Measurements from ENCODE around the gene ZNF831.

ZNF831 gene

DNA sequence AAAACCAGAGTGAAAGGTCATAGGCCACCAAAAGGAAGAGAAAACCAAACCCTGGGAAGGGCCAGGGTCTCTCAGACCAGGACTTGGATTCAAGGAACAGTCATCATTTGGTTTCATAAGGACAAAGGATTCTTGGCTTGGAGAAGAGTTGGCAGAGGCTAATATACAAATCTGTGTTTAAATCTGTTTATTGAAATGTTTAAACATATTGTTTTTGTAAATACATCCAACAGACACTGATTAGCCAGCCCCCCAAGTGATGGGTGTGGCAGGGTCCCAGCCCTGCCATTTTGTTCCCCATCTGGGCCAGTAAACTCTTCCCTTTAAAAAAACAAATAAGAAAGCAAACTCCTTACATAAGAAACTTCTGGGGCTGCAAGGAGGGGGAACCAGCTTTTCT lies 6.1 kb upstream of the ZNF831 start:
- DNase-seq (ENCODE audit: low read depth, low spot score) = no peak

GRCh38 chr20:59157961-59158541 lies 5.6 kb upstream of the ZNF831 start:
- DNase-seq (ENCODE audit: low read depth, low spot score) = peak; percentile 39

GRCh38 chr20:59158673-59159072 lies 4.9 kb upstream of the ZNF831 start:
- DNase-seq (ENCODE audit: low read depth, low spot score) = peak; percentile 12

DNA sequence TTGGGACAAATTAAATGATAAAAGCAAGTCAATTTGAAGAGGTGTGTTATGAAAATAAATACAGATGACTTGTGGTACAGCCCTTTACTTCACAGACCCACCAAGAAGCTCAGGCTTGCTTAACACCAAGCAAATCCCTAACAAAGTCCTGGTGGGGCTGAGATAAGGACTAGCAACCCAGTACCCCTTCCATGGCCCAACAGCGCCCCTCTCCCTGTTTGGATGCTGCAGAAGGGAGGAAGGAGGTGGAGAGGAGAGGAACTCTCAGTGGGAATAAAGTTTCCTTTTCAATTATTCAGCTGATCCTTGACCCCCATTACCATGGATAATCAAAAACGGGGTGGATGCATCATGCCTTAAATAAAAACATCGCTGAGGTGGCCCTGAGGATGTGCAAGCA lies 4.5 kb upstream of the ZNF831 start:
- DNase-seq (ENCODE audit: low read depth, low spot score) = peak; percentile 36

- no peak for DNase-seq (ENCODE audit: low read depth, low spot score)
These were observed 3.9 kb upstream of the ZNF831 start for GRCh38 chr20:59159493-59160376.

DNA sequence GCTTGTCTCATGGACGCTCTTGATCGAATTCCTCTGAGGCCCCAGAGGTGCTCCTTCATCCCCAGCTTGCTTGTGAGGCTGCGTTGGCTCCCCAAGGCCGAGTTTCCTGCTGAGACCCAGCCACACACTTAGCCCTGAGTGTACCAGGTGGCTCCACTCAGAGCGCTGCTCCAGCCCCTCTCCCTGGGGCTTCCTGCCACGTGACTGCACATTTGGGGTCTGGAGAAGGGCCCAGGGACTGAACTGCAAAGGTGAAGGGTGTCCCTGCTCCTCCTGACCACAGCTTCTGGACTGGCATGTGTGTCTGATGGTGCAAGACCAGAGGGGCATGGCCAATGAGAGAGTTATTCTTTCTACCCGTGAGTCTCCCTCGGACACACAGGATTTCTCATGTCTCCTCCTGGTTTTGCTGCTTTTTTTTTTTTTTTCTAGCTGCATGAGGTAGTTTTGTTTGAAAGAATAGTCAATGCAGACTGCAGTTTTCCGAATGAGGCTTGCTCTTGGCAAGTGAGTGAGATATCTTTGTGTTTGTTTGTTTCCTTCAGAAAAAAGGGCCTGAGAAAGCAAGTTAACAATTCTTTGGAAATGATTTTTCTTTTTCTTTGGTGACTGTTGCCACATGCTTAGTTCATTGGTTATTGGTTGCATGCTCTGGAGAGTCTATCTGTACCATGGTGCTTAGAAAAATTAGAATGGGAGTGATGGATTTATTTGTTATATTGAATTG lies 3.1 kb upstream of the ZNF831 start:
- no peak for DNase-seq (ENCODE audit: low read depth, low spot score)

- DNase-seq (ENCODE audit: low read depth, low spot score) = no peak
These were observed 1.9 kb upstream of the ZNF831 start for GRCh38 chr20:59161721-59162120.

- DNase-seq (ENCODE audit: low read depth, low spot score) = no peak
These were observed 1.2 kb downstream of the ZNF831 start for GRCh38 chr20:59164686-59165391.

GRCh38 chr20:59165396-59165795 lies 1.8 kb downstream of the ZNF831 start:
- no peak for DNase-seq (ENCODE audit: low read depth, low spot score)

DNA sequence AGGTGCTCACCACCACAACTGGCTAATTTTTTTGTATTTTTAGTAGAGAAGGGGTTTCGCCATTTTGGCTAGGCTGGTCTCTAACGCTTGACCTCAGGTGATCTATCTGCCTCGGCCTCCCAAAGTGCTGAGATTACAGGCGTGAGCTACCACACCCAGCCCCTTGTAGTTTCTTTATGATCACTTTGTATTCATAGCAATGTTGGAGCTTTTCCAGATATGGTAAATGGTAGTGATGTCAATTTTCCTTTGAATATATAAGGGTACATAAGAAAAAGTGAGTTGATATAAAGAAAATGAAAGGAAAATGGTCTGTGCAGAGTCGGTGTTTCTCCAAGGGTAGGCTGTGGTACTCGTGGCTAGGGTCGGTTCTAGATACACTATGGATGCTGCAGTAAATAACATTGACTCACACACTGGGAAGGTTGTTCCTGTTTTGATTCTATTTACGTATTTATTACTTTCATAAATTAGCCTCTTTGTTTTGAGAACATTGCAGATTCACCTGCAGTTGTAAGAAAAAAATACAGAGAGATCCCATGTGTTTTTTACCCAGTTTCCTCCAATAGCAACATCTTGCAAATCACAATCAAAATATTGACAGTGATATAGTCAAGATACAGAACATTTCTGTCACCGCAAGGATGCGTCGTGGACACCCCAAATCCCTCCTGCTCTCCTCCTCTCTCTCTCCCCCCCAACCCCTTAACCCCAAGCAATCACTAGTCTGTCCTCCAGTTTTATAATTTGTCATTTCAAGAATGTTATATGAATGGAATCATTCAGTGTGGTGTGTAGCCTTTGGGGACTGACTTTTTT lies 2.5 kb downstream of the ZNF831 start:
- DNase-seq (ENCODE audit: low read depth, low spot score) = no peak

DNA sequence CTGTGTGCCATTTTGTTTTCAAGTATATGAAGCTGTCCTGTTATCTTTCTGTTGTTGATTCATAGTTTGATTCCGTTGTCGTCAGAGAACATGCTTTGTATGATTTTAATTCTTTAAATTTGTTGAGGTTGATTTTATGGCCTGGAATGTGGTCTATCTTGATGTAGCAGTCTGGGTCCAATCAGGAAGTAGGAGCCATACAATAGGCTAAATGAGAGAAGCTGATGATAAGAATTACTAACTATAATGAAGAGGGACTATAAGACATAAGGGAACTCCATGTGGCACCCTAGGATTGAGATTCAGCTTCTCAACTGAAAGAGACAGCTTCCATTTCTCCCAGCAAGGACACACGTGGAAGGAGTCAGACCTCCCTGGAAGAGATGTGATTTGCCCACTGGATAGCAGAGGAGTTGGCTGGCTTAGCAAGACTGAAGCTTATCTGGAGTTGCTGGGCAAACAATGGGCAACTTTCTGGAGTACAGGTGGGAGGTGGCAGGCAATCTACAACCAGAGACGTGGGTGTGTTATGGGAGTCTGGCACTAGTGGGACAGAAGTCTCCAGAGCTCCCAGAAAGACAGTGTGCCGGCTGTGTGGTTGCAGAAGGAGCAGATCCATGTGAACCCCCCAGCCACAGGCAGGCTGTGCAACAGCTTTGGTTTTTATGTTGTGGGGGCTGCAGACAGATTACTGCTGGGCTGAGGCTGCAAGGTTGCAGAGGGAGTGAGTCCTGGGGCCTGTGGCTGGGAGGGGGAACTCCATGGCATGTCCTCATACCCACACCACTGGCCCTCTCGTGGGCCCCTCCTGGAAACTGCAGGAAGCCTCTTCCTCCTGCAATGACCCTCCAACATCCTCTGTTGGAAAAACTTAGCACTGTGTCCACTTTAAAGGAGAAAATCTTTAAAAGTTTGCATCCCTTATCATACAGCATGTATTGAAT lies 7.1 kb downstream of the ZNF831 start:
- no peak for DNase-seq (ENCODE audit: low read depth, low spot score)

DNA sequence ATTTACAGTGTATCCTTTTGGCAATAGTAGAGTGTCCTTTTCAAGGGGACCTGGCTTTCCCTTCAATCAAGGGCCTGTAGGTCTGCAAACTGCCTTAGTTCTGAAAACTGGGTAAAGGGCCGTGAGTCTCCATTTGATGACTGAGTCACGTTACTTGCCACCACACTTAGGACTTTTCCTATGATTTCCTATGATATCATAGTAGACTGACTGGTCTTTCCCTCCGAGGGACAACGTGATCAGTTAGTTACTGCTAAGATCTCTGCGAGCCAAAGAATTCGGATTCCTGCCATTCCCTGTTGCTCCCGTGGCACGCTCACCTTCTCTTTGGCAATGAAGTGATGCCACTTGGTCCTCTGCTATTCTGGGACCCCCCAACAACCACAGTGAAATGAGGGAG lies 8.4 kb downstream of the ZNF831 start:
- no peak for DNase-seq (ENCODE audit: low read depth, low spot score)

GRCh38 chr20:59173938-59174491 lies 10.4 kb downstream of the ZNF831 start:
- peak; percentile 7 for DNase-seq (ENCODE audit: low read depth, low spot score)

DNA sequence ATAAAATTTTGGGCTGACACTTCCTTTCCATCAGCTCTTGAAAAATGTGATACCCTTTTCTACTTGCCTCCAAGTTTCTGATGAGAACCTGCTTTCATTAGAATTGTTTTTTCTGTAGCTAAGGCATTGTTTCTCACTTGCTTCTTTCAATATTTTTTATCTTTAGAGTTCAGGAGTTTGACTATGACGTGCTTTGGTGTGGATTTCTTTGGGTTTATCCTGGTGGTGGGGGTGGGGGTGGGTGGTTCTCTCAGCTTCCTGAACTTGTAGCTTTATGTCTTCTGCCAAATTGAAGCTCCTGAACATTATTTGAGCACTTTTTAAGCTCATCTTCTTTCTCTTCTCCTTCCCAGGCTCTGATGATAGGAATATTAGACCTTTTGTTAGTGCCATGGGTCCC lies 11.4 kb downstream of the ZNF831 start:
- no peak for DNase-seq (ENCODE audit: low read depth, low spot score)

DNA sequence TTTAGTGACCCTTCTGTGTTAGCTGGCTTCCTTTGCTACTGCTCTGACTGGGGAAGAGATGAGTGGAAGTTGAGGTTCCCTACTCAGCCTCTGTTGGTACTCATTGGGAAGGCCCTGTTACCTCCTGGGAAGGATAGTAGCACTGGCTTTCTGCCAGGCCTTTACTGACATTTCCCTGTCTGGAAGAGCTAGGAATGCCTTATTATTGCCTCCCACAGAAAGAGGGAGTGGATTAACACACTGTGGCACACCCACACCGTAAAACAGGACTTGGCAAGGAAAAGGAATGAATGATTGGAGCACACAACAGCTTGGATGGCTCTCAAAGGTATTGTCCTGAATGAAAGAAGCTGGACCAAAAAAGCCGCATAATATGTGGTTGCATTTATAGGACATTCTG lies 12.2 kb downstream of the ZNF831 start:
- DNase-seq (ENCODE audit: low read depth, low spot score) = no peak

GRCh38 chr20:59176812-59177211 lies 13.2 kb downstream of the ZNF831 start:
- no peak for DNase-seq (ENCODE audit: low read depth, low spot score)

DNA sequence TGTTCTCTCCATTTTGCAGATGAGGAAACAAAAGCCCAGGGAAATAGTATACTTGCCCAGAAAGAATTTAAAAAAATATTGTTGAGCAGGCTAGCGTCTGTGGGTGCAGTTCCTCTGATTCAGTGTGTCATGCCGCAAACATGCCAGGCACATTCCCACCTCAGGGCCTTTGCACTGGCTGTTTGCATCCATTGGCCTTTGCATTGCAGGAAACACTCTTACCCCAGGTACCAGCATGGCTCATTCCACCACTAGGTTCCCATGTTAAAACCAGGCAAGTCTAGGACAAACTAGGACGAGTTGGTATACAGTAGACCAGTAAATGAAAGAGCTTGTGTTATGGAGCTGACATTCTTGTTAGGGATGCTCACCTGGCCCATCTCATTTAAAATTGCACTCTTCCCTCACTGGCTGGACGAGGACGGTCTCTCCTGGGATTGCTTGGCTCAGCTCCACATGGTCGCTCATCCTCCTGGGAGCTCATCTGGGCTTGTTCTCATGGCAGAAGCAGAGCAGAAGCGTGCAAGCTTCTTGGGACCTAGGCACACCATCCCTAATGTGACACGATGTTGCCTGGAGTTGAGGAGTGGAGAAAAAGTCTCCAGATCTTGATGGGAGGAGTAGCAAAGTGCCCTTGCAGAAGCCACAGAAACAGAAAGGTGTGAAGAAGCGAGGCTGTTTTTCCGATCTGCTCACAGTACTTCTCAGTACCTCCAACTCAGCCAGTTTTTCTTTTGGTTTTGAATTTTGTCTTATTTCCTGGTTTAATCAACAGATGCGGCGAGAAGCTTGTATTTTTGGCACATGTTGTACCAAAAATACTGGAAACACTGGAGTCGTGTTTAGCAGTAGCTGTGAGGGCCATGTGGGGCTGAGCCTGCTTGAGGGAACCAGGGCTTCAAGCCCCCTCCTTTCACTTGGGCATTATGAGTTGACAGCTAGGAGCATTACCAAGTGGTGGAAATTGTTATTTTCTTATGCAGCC lies 13.9 kb downstream of the ZNF831 start:
- DNase-seq (ENCODE audit: low read depth, low spot score) = no peak

DNA sequence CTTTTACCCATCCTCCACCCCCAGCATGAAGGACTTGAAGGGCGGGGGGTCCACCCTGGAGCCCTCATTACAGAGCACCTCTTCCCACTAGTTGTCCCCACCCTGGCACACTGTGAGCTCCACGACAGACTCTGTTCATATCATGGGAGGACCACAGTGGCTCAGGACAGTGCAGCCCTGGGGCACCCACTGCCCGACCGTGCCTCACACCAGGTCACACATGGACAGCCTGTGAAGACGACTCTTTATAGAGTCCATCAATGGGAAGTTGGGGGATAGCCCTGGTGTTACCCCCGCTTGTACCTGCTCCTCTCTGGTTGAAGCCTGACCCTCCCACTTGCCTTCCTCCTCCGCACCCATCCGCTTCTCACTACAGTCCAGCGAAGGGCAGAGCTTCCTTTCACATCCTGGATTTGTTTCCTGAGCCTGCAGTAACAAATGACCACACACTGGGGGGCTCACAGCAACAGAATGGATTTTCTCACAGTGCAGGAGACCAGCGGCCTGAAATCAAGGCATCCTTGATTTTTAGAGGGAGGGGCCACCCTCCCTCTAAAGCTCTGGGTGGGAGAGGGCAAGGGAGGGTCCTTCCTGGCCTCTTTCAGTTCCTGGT lies 15.5 kb downstream of the ZNF831 start:
- no peak for DNase-seq (ENCODE audit: low read depth, low spot score)

All from ELF-1 (cell line).